Prostate gland (tissue), 2 donors: ENCODE results near the gene ABCC8.

ENCODE experiments used
- POLR2AphosphoS5 ChIP-seq: sonication (generic); formaldehyde crosslinking; IDR thresholded peaks from one replicate; pipeline ENCODE4 v1.6.1; 2017; ENCODE audit warnings: antibody characterized with exemption
- TF ChIP-seq, protein P1 (sequence below), 4 experiments: fragments of 200-600 bp in 2 of 4; fragments of 450-650 bp in 2 of 4; sonication (generic) in 2 of 4; IDR thresholded peaks; 1 replicate in 3 of 4; 2 replicates in 1 of 4; pipeline ENCODE4 v1.5.1; 2016 to 2019; ENCODE audit warnings: antibody characterized with exemption in 4 of 4, mild to moderate bottlenecking in 2 of 4, moderate library complexity in 2 of 4

DNA sequence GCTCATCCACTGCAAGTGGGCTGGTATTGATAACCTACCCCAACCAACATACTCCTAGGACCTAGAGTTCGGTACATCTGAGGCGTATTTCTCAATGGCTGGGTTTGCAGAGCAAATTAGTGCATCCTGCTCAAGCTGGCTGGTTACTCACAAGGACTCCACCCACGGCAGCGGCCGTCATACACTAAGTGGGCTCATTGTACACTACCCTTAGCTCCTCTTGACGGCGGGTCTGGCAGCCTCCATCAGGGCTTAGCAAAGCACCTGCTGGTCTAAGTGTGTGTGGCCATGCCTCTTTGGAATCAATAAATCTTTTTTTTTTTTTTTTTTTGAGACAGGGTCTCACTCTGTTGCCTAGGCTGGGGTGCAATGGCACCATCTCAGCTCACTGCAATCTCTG lies 68.0 kb downstream of the ABCC8 start:
- TF ChIP-seq, protein P1, sequence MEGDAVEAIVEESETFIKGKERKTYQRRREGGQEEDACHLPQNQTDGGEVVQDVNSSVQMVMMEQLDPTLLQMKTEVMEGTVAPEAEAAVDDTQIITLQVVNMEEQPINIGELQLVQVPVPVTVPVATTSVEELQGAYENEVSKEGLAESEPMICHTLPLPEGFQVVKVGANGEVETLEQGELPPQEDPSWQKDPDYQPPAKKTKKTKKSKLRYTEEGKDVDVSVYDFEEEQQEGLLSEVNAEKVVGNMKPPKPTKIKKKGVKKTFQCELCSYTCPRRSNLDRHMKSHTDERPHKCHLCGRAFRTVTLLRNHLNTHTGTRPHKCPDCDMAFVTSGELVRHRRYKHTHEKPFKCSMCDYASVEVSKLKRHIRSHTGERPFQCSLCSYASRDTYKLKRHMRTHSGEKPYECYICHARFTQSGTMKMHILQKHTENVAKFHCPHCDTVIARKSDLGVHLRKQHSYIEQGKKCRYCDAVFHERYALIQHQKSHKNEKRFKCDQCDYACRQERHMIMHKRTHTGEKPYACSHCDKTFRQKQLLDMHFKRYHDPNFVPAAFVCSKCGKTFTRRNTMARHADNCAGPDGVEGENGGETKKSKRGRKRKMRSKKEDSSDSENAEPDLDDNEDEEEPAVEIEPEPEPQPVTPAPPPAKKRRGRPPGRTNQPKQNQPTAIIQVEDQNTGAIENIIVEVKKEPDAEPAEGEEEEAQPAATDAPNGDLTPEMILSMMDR (IDR thresholded peaks at IDR 0.05): no peak
- no peak for TF ChIP-seq POLR2AphosphoS5
